Hepatic stellate cell (primary cell): ENCODE data around the gene ELMO3.

ENCODE experiments used
- DNase-seq: peaks from one replicate; pipeline ENCODE4 v3.0.0; 2011; ENCODE audit warnings: low spot score

ELMO3 gene

GRCh38 chr16:67183284-67183626 is 15.7 kb upstream of the ELMO3 start:
- DNase-seq, result no peak

- DNase-seq, result peak; percentile 100
Observed at GRCh38 chr16:67183627-67184452, 15.1 kb upstream of the ELMO3 start, which contains the start of gene MATCAP1. Gene MATCAP1, minus strand, starts transcription at chr16:67183963. Its CDS starts 3,353 bp downstream, at chr16:67180610.

- DNase-seq, result no peak
Observed at GRCh38 chr16:67184453-67184994, 14.4 kb upstream of the ELMO3 start.

- peak; percentile 87 for DNase-seq
Observed at GRCh38 chr16:67184995-67185650, 13.8 kb upstream of the ELMO3 start.

GRCh38 chr16:67185651-67186134 is 13.2 kb upstream of the ELMO3 start:
- no peak for DNase-seq

GRCh38 chr16:67186550-67186950 is 12.4 kb upstream of the ELMO3 start:
- DNase-seq, result peak; percentile 54

GRCh38 chr16:67187175-67187890 is 11.6 kb upstream of the ELMO3 start:
- DNase-seq, result no peak

- no peak for DNase-seq
Observed at GRCh38 chr16:67188323-67188722, 10.6 kb upstream of the ELMO3 start.

GRCh38 chr16:67188798-67189197 is 10.1 kb upstream of the ELMO3 start:
- no peak for DNase-seq

- DNase-seq, result no peak
Observed at GRCh38 chr16:67190041-67190440, 8.9 kb upstream of the ELMO3 start, which contains the start of gene EXOC3L1. Gene EXOC3L1, minus strand, starts transcription at chr16:67190136. Its CDS starts 460 bp downstream, at chr16:67189676.

- DNase-seq, result no peak
Observed at GRCh38 chr16:67190448-67191399, 8.2 kb upstream of the ELMO3 start.

GRCh38 chr16:67191411-67191994 is 7.4 kb upstream of the ELMO3 start:
- no peak for DNase-seq

- DNase-seq, result peak; percentile 94
Observed at GRCh38 chr16:67191995-67192681, 6.8 kb upstream of the ELMO3 start, which contains the start of gene E2F4. Gene E2F4, plus strand, starts transcription at chr16:67192155. Its CDS starts 73 bp downstream, at chr16:67192228.

GRCh38 chr16:67192781-67193361 is 6.1 kb upstream of the ELMO3 start:
- DNase-seq, result no peak

GRCh38 chr16:67193536-67193935 is 5.4 kb upstream of the ELMO3 start:
- DNase-seq, result no peak

- no peak for DNase-seq
Observed at GRCh38 chr16:67194260-67194659, 4.7 kb upstream of the ELMO3 start.

GRCh38 chr16:67195676-67196075 is 3.3 kb upstream of the ELMO3 start:
- DNase-seq, result no peak

- DNase-seq, result no peak
Observed at GRCh38 chr16:67196881-67197280, 2.0 kb upstream of the ELMO3 start.

GRCh38 chr16:67197704-67198103 is 1.2 kb upstream of the ELMO3 start:
- no peak for DNase-seq
